Progenitor cell of endocrine pancreas (in vitro differentiated cells): Measurements from ENCODE around the gene PGAP1. TPM values are rescaled to one million over a fixed set of nuclear protein-coding genes. Genes with fewer than 3 reads are reported as not detected.

Experiments used
- DNase-seq: peaks from one replicate; pipeline ENCODE4 v3.0.0; 2021; ENCODE audit warnings: low spot score; ENCODE audit not compliant: unreplicated experiment
- H3K27ac Mint-ChIP-seq: 2 replicates; pipeline ENCODE4 v1.8.0; 2021; ENCODE audit warnings: mild to moderate bottlenecking, moderate library complexity, mixed read lengths
- H3K27me3 Mint-ChIP-seq: 2 replicates; pipeline ENCODE4 v1.8.0; 2021; ENCODE audit warnings: mixed read lengths
- H3K36me3 Mint-ChIP-seq: 2 replicates; pipeline ENCODE4 v1.8.0; 2022; ENCODE audit warnings: mixed read lengths; ENCODE audit not compliant: insufficient read depth
- H3K4me1 Mint-ChIP-seq: 2 replicates; pipeline ENCODE4 v1.8.0; 2021; ENCODE audit warnings: low read depth, mixed read lengths
- H3K4me3 Mint-ChIP-seq: 2 replicates; pipeline ENCODE4 v1.8.0; 2021; ENCODE audit warnings: low read depth, mild to moderate bottlenecking, moderate library complexity, mixed read lengths
- H3K9me3 Mint-ChIP-seq: 2 replicates; pipeline ENCODE4 v1.8.0; 2021; ENCODE audit warnings: low read depth, mixed read lengths
- CTCF ChIP-seq: fragments of 200-600 bp; sonication (generic); IDR thresholded peaks from one replicate; pipeline ENCODE4 v1.5.0; 2021; ENCODE audit warnings: antibody characterized with exemption, mild to moderate bottlenecking; ENCODE audit not compliant: unreplicated experiment
- total RNA-seq: library from RNA; stranded (reverse); gene quantifications from 2 replicates; pipeline ENCODE4 v1.2.1, GENCODE V29; 2021

The PGAP1 gene
- total RNA-seq, 1 donor from 2014 or later, result 54.8 TPM

GRCh38 chr2:196925768-196926561 lies 542 bp downstream of the PGAP1 start:
- Mint-ChIP-seq H3K9me3 (no peaks in the 10 kb centered on the region), H3K27ac (peak overlapping the region; percentile 99), H3K4me1 (peaks cover 24% of the 10 kb centered on the region), H3K36me3 (no peaks in the 10 kb centered on the region), H3K4me3 (peak overlapping the region; percentile 93), H3K27me3 (no peaks in the 10 kb centered on the region)
- DNase-seq, result peak; percentile 13
- TF ChIP-seq CTCF, result no peak

GRCh38 chr2:196925051-196925767 lies 1.3 kb downstream of the PGAP1 start:
- Mint-ChIP-seq H3K27ac (peak overlapping the region; percentile 99), H3K36me3 (no peaks in the 10 kb centered on the region)
- no peak for DNase-seq

GRCh38 chr2:196924051-196924450 lies 2.5 kb downstream of the PGAP1 start:
- no peak for DNase-seq
- TF ChIP-seq CTCF, result no peak
- Mint-ChIP-seq H3K9me3 (peaks cover 1% of the 10 kb centered on the region), H3K27me3 (no peaks in the 10 kb centered on the region), H3K27ac (no peak overlapping the region), H3K4me3 (peak overlapping the region; percentile 50), H3K36me3 (peaks cover 5% of the 10 kb centered on the region), H3K4me1 (peaks cover 30% of the 10 kb centered on the region)

More at GRCh38 chr2:196925051-196925767, 1.3 kb downstream of the PGAP1 start:
- H3K4me1 Mint-ChIP-seq, result peaks cover 26% of the 10 kb centered on the region
- no peak for TF ChIP-seq CTCF
- no peaks in the 10 kb centered on the region for H3K9me3 Mint-ChIP-seq
- H3K27me3 Mint-ChIP-seq, result no peaks in the 10 kb centered on the region
- peak overlapping the region; percentile 93 for H3K4me3 Mint-ChIP-seq

- Mint-ChIP-seq H3K9me3 (peaks cover 9% of the 10 kb centered on the region), H3K27me3 (no peaks in the 10 kb centered on the region), H3K4me3 (no peak overlapping the region), H3K27ac (no peak overlapping the region), H3K36me3 (peaks cover 41% of the 10 kb centered on the region), H3K4me1 (peaks cover 27% of the 10 kb centered on the region)
- no peak for DNase-seq
- no peak for TF ChIP-seq CTCF
Measured at GRCh38 chr2:196918927-196919326, 7.6 kb downstream of the PGAP1 start.

- Mint-ChIP-seq H3K27ac (no peak overlapping the region), H3K9me3 (peaks cover 9% of the 10 kb centered on the region), H3K4me1 (peaks cover 24% of the 10 kb centered on the region), H3K4me3 (no peak overlapping the region), H3K27me3 (no peaks in the 10 kb centered on the region), H3K36me3 (peaks cover 52% of the 10 kb centered on the region)
- TF ChIP-seq CTCF, result no peak
- no peak for DNase-seq
Measured at GRCh38 chr2:196917802-196918201, 8.7 kb downstream of the PGAP1 start.
